Effector memory CD4-positive, alpha-beta T cell (primary cell): Measurements from ENCODE around the gene GPRC6A.
"Not testable (repeated sequence)": the region's sequence is repeated elsewhere in the genome, so short reads cannot be mapped to it uniquely, and the experiment has no call there.

Experiments used
- DNase-seq, 3 donors: peaks; one replicate each; pipeline ENCODE4 v3.0.0-alpha.2; 2020
- H3K27ac ChIP-seq: 2 replicates; pipeline ENCODE4 v1.7.0; 2013; ENCODE audit warnings: mild to moderate bottlenecking, low read length, moderate library complexity; ENCODE audit not compliant: insufficient read depth, poor library complexity, severe bottlenecking
- H3K27me3 ChIP-seq: replicated peaks from 2 replicates; pipeline ENCODE4 v1.7.0; 2013; ENCODE audit warnings: mild to moderate bottlenecking, low read length; ENCODE audit not compliant: insufficient read depth, control insufficient read depth, poor library complexity, severe bottlenecking
- H3K36me3 ChIP-seq: 2 replicates; pipeline ENCODE4 v1.7.0; 2013; ENCODE audit warnings: mild to moderate bottlenecking, low read length, moderate library complexity; ENCODE audit not compliant: control insufficient read depth, insufficient read depth
- H3K4me1 ChIP-seq: 2 replicates; pipeline ENCODE4 v1.7.0; 2013; ENCODE audit warnings: low read length, mild to moderate bottlenecking; ENCODE audit not compliant: control insufficient read depth, insufficient read depth, poor library complexity, severe bottlenecking
- H3K4me3 ChIP-seq: 2 replicates; pipeline ENCODE4 v1.7.0; 2013; ENCODE audit warnings: low read length, low read depth, mild to moderate bottlenecking; ENCODE audit not compliant: insufficient read depth, poor library complexity, severe bottlenecking
- H3K9me3 ChIP-seq: 2 replicates; pipeline ENCODE4 v1.7.0; 2013; ENCODE audit warnings: mild to moderate bottlenecking, low read length, moderate library complexity; ENCODE audit not compliant: control insufficient read depth

GPRC6A gene

DNA sequence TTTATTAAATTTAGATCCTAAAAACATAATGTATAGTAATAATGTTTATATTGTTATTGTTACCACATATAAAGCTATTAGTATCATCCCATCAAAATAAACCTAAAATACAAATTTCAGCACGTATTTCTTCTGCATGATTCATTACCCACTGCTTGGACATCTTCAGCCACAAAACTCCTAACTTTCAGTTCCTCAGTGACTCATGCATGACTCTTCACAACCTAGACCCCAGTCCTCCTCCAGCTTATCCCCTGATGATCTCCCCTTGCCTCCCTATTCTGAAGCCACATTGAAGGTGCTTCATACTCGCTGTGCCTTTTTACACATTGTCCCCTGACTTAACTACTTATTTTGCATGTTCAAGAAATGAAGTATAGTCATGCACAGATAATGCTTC lies 11.2 kb upstream of the GPRC6A start:
- H3K36me3 ChIP-seq, result no peaks in the 10 kb centered on the region
- no peak for DNase-seq
- H3K4me3 ChIP-seq, result no peak overlapping the region
- no peaks in the 10 kb centered on the region for H3K9me3 ChIP-seq
- no peaks in the 10 kb centered on the region for H3K4me1 ChIP-seq
- no peak overlapping the region for H3K27ac ChIP-seq
- no peaks in the 10 kb centered on the region for H3K27me3 ChIP-seq

DNA sequence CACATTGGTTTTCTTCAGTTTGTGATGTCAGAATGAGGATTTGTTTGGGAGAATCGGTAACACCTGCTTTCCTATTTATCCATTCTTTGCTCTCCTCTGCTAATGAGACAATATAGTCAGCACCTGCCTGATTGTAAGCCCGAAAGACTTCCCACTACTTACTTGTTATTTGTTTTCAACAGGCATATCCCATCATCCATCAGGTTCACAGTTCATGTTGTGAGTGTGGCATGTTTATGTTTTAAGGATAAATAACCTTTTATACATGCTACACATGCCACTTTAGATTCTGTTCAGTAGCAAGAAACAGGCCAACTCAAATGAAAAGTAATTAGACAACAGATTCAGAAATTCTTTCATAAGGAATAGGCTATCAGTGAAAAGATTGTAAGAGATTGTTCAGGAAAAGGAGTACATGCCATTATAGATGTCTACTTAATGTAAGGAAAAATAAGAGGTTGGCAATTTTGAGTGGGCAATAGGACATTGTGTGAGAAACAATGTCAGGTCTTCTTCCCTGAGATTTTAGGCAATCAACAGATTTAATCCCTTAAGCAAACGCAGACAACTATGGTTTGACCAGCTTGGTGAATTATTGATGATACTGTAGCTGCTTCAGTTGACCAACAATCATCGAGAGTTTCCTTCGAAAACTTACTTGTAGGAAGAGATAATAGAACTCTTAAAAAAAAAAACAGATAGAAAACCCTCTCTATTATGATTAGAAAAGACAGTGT lies 7.9 kb upstream of the GPRC6A start:
- no peak for DNase-seq
- Histone ChIP-seq H3K27me3 (no peaks in the 10 kb centered on the region), H3K27ac (no peak overlapping the region), H3K4me1 (no peaks in the 10 kb centered on the region), H3K9me3 (no peaks in the 10 kb centered on the region), H3K36me3 (no peaks in the 10 kb centered on the region), H3K4me3 (no peak overlapping the region)

DNA sequence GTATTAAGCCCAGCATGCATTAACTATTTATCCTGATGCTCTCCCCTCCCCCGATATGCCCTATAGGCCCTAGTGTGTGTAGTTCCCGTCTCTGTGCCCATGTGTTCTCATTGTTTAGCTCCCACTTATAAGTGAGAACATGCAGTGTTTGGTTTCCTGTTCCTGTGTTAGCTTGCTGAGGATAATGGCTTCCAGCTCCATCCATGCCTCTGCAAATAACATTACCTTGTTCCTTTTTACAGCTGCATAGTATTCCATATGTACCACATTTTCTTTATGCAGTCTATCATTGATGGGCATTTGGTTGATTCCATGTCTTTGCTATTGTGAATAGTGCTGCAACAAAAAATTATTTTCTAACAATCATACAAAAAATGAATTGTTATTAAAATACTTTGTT lies 5.6 kb upstream of the GPRC6A start:
- not testable (repeated sequence) for H3K27ac ChIP-seq, H3K36me3 ChIP-seq, H3K4me3 ChIP-seq, H3K4me1 ChIP-seq, H3K9me3 ChIP-seq, DNase-seq, H3K27me3 ChIP-seq

GRCh38 chr6:116827561-116828240 lies 1.2 kb downstream of the GPRC6A start:
- H3K4me3 ChIP-seq, result no peak overlapping the region
- no peak overlapping the region for H3K27ac ChIP-seq
- H3K9me3 ChIP-seq, result no peaks in the 10 kb centered on the region
- H3K27me3 ChIP-seq, result no peaks in the 10 kb centered on the region
- H3K4me1 ChIP-seq, result no peaks in the 10 kb centered on the region
- H3K36me3 ChIP-seq, result no peaks in the 10 kb centered on the region
- DNase-seq, result no peak

DNA sequence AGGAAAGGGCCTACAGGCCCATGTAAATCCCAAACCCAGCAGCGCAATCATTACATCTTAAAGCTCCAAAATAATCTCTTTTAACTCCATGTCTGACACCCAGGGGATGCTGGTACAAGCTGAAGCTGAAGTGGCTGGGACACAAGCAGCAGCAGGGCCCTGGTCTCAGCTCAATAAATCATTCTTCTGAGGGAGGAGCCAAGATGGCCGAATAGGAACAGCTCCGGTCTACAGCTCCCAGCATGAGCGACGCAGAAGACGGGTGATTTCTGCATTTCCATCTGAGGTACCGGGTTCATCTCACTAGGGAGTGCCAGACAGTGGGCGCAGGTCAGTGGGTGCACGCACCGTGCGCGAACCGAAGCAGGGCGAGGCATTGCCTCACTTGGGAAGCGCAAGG lies 12.5 kb downstream of the GPRC6A start:
- H3K9me3 ChIP-seq, result not testable (repeated sequence)

GRCh38 chr6:116812051-116812650 lies 16.7 kb downstream of the GPRC6A start:
- H3K9me3 ChIP-seq, result no peaks in the 10 kb centered on the region

More for the DNA sequence above, 12.5 kb downstream of the GPRC6A start:
- not testable (repeated sequence) for H3K27ac ChIP-seq, H3K4me1 ChIP-seq, DNase-seq, H3K4me3 ChIP-seq, H3K36me3 ChIP-seq, H3K27me3 ChIP-seq

GRCh38 chr6:116801971-116802370 lies 26.9 kb downstream of the GPRC6A start:
- no peak for DNase-seq
- H3K36me3 ChIP-seq, result no peaks in the 10 kb centered on the region
- no peak overlapping the region for H3K4me3 ChIP-seq
- H3K27me3 ChIP-seq, result no peaks in the 10 kb centered on the region
- no peaks in the 10 kb centered on the region for H3K4me1 ChIP-seq
- H3K9me3 ChIP-seq, result no peaks in the 10 kb centered on the region
- no peak overlapping the region for H3K27ac ChIP-seq

More at GRCh38 chr6:116812051-116812650, 16.7 kb downstream of the GPRC6A start:
- Histone ChIP-seq H3K27me3 (no peaks in the 10 kb centered on the region), H3K4me3 (no peak overlapping the region), H3K27ac (no peak overlapping the region), H3K36me3 (no peaks in the 10 kb centered on the region), H3K4me1 (no peaks in the 10 kb centered on the region)
- DNase-seq, result no peak

DNA sequence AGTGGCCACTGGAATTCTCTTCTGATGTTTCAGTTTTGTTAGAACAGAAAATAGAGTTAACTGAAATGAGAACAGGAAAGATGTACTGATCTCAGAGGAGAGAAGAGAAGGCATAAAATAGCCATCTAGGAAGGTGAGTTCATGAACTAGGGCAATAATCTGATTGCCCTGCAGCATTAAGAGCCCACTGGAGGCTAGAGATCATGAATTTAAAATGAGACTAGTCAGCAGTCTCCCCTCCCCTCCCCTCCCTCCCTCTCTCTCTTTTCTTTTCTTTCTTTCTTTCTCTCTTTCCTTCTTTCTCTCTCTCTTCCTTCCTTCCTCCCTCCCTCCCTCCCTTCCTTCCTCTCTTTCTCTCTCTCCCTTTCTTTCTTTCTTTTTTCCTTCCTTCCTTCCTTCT lies 28.9 kb downstream of the GPRC6A start:
- H3K27ac ChIP-seq, result no peak overlapping the region
- H3K4me3 ChIP-seq, result no peak overlapping the region
- no peaks in the 10 kb centered on the region for H3K9me3 ChIP-seq
- H3K27me3 ChIP-seq, result no peaks in the 10 kb centered on the region
- H3K4me1 ChIP-seq, result no peaks in the 10 kb centered on the region
- no peak for DNase-seq
- no peaks in the 10 kb centered on the region for H3K36me3 ChIP-seq

GRCh38 chr6:116797585-116797984 lies 31.3 kb downstream of the GPRC6A start:
- Histone ChIP-seq H3K27me3 (no peaks in the 10 kb centered on the region), H3K36me3 (no peaks in the 10 kb centered on the region), H3K27ac (no peak overlapping the region), H3K9me3 (no peaks in the 10 kb centered on the region), H3K4me1 (no peaks in the 10 kb centered on the region), H3K4me3 (no peak overlapping the region)
- no peak for DNase-seq

- H3K4me1 ChIP-seq, result no peaks in the 10 kb centered on the region
- no peaks in the 10 kb centered on the region for H3K36me3 ChIP-seq
- DNase-seq, result no peak
- no peak overlapping the region for H3K27ac ChIP-seq
- no peaks in the 10 kb centered on the region for H3K27me3 ChIP-seq
- H3K9me3 ChIP-seq, result no peaks in the 10 kb centered on the region
- no peak overlapping the region for H3K4me3 ChIP-seq
Observed at GRCh38 chr6:116793224-116793623, 35.7 kb downstream of the GPRC6A start.
